ENCODE measurements around the gene EFNA5.
"Not testable (repeated sequence)": the region's sequence is repeated elsewhere in the genome, so short reads cannot be mapped to it uniquely, and the experiment has no call there.

The EFNA5 gene

GRCh38 chr5:107514305-107514704 lies 156.4 kb downstream of the EFNA5 start:
- no peak for DNase-seq

- no peak for DNase-seq
Measured at GRCh38 chr5:107513337-107514085, 157.2 kb downstream of the EFNA5 start.

- DNase-seq = no peak
Measured at GRCh38 chr5:107512029-107512428, 158.7 kb downstream of the EFNA5 start.

DNA sequence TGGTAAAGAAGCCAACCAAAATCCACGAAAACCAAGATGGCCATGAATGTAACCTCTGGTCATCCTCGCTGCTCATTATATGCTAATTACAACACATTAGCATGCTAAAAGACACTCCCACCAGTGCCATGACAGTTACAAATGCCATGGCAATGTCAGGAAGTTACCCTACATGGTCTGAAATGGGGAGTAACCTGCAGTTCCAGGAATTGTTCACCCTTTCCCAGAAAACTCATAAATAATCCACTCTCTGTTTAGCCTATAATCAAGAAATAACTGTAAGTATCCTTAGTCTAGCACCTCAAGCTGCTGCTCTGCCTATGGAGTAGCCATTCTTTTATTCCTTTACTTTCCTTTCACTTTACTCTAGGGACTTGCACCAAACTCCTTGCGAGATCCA lies 160.6 kb downstream of the EFNA5 start:
- no peak for DNase-seq

GRCh38 chr5:107508097-107508496 lies 162.6 kb downstream of the EFNA5 start:
- no peak for DNase-seq

GRCh38 chr5:107505763-107506534 lies 164.8 kb downstream of the EFNA5 start:
- DNase-seq = no peak

GRCh38 chr5:107504424-107504823 lies 166.3 kb downstream of the EFNA5 start:
- DNase-seq = no peak

DNA sequence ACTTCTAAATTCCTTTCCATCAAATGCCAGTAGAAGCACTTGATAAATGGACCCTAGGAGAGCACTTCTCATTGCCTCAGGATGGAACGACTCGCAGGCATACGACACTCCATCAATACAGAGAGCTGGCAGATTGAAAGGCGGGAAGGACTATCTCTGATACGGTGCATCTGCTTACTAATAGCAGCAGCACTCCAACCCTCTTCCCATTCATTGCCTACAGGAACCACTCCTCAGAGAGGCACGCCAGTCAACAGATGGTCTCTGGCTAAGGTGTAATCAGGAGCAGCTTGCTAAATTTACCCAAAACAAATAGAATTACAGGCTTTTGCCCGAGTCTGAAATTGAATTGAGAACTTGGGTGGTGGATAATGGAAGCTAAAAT lies 168.1 kb downstream of the EFNA5 start:
- DNase-seq = no peak

- DNase-seq = no peak
Measured at GRCh38 chr5:107501965-107502675, 168.6 kb downstream of the EFNA5 start.

GRCh38 chr5:107500840-107501239 lies 169.9 kb downstream of the EFNA5 start:
- no peak for DNase-seq

DNA sequence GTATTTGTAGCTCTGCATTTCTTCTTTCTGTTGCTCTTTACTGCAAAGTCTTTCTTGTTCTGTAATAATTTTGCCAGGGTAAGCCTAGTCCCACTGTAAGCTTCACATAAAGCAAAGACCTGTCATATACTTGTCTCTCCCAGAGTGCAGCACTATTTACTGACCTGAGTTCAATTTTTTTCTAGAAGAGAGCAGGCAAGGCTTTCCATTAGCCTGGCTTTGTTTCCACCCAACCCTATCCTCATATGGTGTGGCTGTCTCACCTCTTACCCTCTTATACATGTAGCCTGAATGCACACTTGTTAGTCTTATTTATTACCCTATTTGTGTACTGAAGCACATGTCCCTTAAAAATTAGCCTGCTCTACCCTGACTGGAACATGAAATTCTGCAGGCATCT lies 170.4 kb downstream of the EFNA5 start:
- no peak for DNase-seq

DNA sequence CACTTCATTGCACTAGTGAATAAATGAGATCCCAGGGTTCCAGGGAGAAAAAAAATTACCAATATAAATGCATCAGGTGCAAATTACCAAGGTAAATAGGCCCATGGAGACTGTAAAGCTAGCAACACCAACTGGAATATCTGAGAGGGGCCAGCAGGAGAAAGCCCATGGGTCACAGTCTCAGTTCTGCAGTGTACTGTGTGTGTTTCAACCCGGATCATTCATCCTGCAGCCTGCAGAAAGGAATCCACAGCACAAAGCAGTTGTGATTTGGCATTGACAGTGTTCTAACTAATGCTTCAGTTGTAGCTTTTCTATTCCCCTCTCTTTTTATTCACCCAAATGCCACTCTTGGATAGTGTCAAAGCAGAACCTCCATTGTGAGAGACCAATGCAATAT lies 171.0 kb downstream of the EFNA5 start:
- DNase-seq = no peak

GRCh38 chr5:107499237-107499636 lies 171.5 kb downstream of the EFNA5 start:
- no peak for DNase-seq

GRCh38 chr5:107496466-107496865 lies 174.3 kb downstream of the EFNA5 start:
- no peak for DNase-seq

DNA sequence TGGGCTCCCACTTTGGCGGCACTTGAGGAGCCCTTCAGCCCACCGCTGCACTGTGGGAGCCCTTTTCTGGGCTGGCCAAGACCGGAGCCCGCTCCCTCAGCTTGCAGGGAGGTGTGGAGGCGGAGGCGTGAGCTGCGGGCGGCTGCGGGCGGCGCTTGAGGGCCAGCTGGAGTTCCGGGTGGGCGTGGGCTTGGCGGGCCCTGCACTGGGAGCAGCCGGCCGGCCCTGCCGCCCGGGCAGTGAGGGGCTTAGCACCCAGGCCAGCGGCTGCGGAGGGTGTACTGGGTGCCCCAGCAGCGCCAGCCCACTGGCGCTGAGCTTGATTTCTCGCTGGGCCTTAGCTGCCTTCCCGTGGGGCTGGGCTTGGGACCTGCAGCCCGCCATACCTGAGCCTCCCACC lies 176.6 kb downstream of the EFNA5 start:
- not testable (repeated sequence) for DNase-seq

GRCh38 chr5:107487056-107487542 lies 183.6 kb downstream of the EFNA5 start:
- DNase-seq = no peak

DNA sequence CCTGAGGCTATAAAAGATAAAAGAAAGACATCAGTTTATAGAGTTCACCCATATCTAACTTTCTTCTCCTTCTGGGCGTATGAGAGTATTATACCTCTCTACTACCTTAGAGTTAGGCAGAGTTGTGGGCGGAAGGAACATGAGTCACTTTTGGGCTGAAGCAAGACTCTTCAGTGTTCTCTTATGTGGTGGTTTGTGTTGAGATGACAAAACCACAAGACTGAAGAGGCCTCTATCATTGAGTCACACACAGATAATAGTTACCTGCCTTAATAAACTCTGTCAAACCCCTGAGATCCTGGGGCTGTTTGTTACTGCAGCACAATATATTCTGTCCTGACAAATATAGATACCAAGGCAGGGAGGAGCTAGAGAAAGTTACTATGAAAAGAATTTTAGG lies 184.2 kb downstream of the EFNA5 start:
- DNase-seq = no peak

GRCh38 chr5:107485184-107485583 lies 185.6 kb downstream of the EFNA5 start:
- DNase-seq = no peak

DNA sequence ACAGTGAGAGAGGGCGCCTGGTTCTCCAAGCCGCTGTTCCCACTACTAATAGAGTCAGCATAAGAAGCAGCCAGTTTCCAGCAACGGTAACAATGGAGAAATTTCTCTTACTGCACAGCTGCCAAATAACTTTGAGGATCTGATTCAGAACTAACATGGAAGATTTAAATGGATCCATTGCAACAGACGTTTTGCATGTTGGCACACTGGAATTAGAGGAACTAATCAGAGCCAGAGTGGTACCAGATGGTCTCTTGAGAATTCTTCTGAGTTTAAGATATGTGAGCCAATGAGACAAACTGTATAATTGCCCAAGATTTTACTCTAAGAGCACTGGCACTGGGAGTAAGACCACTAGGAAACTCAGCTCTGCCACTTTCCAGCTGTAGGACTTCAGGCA lies 186.5 kb downstream of the EFNA5 start:
- no peak for DNase-seq

GRCh38 chr5:107483231-107484024 lies 187.3 kb downstream of the EFNA5 start:
- DNase-seq = no peak

GRCh38 chr5:107478068-107478641 lies 192.6 kb downstream of the EFNA5 start:
- DNase-seq = no peak

GRCh38 chr5:107477492-107477891 lies 193.2 kb downstream of the EFNA5 start:
- no peak for DNase-seq

Measured in DMS79 (cell line).